Stimulated activated CD8-positive, alpha-beta memory T cell treated with anti-CD3 and anti-CD28 coated beads, Interleukin-12 subunit alpha, Interleukin-12 subunit beta, amount 100 ng/mL, for 1 hour (primary cell): ENCODE measurements around the gene CPT1C.

ENCODE experiments used
- DNase-seq: peaks from one replicate; pipeline ENCODE4 v3.0.0-alpha.2; 2020; ENCODE audit warnings: low read depth

Gene CPT1C

GRCh38 chr19:49682274-49682673, 8.6 kb upstream of the CPT1C start:
- no peak for DNase-seq

DNA sequence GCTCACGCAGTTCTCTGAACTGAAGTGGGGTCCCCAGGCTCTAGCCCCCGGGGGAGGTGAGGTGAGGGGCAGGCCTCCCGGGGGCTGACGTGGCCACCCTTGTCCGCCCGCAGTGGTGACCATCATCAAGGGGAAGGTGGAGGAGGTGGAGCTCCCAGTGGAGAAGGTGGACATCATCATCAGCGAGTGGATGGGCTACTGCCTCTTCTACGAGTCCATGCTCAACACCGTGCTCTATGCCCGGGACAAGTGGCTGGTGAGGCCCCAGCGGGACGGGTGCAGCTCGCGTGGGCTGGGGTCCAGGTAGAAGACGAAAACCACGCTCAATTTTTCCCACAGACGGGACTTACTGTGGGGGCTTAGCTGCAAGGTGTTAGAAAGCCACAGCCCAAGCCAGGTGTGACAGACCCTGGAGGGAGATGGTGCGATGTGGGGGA, 7.1 kb upstream of the CPT1C start:
- DNase-seq, result no peak

DNA sequence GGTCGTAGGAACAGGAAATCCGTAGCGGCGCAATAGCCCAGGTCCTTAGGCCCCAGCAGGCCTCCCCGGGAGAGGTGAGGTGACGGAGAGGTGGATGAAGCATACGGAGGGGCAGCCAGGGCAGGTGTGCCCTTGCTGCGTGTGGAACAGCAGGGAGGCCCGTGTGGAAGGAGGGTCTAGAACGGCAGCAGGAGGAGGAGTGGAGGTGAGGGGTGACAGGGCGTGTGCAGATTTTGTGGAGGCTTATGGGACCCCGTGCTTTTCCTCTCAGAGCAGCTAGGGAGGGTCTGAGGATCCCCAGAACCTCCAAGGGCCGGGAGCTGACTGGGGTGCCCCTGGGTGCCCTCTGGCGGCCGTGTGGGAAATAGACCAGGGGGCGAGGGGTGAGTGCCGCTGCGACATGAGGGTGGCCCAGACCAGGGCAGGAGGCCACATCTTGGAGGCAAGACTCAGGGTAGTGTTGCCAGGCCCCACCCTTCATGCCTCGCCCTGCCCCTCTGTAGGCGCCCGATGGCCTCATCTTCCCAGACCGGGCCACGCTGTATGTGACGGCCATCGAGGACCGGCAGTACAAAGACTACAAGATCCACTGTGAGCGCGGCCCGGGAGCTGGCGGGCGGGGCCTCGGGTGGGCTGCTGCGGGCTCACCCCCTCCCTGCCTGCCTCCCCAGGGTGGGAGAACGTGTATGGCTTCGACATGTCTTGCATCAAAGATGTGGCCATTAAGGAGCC, 6.5 kb upstream of the CPT1C start:
- no peak for DNase-seq

- no peak for DNase-seq
Measured at GRCh38 chr19:49684983-49685553, 5.8 kb upstream of the CPT1C start.

DNA sequence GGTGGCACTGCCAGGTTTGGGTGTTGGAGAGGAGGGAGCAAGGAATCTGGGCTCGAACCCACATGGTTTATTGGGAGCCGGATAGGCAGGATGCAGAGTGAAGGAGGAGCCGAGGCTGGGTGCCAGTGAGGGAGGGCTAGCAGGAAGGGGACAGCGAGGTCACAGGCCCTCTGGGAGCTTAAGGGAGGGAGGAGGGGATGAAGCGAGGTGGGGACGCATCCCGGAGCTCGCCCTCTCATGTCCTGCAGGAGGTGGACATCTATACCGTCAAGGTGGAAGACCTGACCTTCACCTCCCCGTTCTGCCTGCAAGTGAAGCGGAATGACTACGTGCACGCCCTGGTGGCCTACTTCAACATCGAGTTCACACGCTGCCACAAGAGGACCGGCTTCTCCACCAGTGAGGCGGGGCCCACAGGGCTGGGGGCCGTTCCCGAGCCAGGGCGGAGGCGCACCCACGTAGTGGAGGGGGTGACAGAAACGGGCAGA, 5.0 kb upstream of the CPT1C start:
- no peak for DNase-seq

- no peak for DNase-seq
Measured at GRCh38 chr19:49686503-49687088, 4.3 kb upstream of the CPT1C start.

GRCh38 chr19:49687150-49687549, 3.8 kb upstream of the CPT1C start:
- no peak for DNase-seq

DNA sequence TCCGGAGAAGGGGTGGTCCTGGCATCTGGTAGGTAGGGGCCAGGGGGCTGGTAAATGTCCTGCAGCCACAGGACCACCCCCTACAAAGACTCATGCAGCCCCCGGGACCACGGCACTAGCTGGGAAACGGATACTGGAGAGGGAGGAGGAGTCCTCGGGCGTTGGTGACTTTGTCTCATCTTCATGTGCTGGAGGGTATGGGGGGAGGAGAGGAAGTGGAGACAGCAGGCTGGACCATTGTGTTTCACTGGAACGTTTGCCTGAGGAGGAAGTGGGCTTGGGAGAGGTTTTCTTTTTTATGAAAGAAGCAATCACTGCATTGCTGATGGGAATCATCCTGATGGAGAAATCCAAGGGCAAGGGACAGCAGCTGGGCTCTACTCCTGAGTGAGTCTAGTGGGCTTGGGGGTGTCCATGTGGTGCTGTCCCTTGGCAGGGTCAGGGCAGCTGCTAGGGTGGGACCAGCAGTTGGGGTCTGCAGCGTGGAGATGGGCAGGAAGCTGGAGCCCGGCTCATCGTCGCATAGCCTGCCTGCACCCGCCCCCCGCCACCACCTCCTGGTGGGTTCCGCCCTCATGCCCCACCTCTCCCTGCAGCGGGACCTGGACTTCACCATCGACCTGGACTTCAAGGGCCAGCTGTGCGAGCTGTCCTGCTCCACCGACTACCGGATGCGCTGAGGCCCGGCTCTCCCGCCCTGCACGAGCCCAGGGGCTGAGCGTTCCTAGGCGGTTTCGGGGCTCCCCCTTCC, 3.2 kb upstream of the CPT1C start:
- no peak for DNase-seq

GRCh38 chr19:49688531-49689132, 2.3 kb upstream of the CPT1C start:
- DNase-seq, result no peak

GRCh38 chr19:49689133-49690078, 1.5 kb upstream of the CPT1C start, which contains the start of gene ADM5:
ADM5 (plus strand) TSS chr19:49689594; CDS start chr19:49689838, 244 bp downstream.
- DNase-seq, result no peak

- no peak for DNase-seq
Measured at GRCh38 chr19:49690079-49690655, 749 bp upstream of the CPT1C start.

GRCh38 chr19:49691243-49692146, 579 bp downstream of the CPT1C start:
- no peak for DNase-seq

DNA sequence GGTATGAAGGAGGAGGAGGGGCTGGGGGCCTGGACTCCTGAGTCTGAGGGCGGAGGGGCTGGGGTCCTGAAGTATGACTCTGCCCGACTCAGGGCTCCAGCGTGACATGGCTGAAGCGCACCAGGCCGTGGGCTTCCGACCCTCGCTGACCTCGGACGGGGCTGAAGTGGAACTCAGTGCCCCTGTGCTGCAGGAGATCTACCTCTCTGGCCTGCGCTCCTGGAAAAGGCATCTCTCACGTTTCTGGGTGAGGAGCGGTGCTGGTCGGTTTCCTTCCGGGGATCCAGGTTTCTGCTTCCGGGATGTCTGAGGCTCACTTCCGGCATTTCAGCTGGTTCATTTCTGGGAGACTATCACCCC, 1.2 kb downstream of the CPT1C start:
- no peak for DNase-seq

DNA sequence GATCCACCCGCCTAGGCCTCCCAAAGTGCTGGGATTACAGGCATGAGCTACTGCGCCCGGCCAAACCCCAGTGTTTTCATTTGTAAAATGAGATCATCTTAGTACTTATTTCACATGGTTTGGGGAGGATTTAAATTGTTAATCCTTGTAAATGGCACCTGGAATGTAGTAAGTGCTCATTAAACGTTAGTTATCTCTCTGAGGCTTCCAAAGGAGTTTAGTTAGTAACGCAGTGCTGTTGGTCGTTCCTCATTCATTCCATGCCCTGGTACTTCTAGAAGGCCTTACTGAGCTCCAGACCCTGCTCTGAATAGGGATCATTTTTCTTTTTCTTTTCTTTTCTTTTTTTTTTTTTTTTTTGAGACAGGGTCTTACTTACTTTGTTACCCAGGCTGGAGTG, 5.2 kb downstream of the CPT1C start:
- no peak for DNase-seq

- no peak for DNase-seq
Measured at GRCh38 chr19:49696865-49697264, 5.9 kb downstream of the CPT1C start.

- no peak for DNase-seq
Measured at GRCh38 chr19:49699364-49699763, 8.4 kb downstream of the CPT1C start.

- DNase-seq, result no peak
Measured at GRCh38 chr19:49700563-49700962, 9.6 kb downstream of the CPT1C start.

GRCh38 chr19:49701271-49701786, 10.4 kb downstream of the CPT1C start:
- DNase-seq, result no peak

GRCh38 chr19:49704888-49705642, 14.1 kb downstream of the CPT1C start:
- DNase-seq, result no peak
